D341Med (cell line): ENCODE measurements around the gene RRAD.

ENCODE experiments used
- DNase-seq: peaks from one replicate; pipeline ENCODE4 v3.0.0; 2012; ENCODE audit warnings: low spot score

The RRAD gene

GRCh38 chr16:66934138-66934838 lies 9.0 kb upstream of the RRAD start, which contains the start of gene CIAO2B:
CIAO2B (minus strand) TSS chr16:66934402; CDS start chr16:66934364, 38 bp downstream.
- peak; percentile 92 for DNase-seq

GRCh38 chr16:66933776-66934137 lies 8.4 kb upstream of the RRAD start:
- no peak for DNase-seq

DNA sequence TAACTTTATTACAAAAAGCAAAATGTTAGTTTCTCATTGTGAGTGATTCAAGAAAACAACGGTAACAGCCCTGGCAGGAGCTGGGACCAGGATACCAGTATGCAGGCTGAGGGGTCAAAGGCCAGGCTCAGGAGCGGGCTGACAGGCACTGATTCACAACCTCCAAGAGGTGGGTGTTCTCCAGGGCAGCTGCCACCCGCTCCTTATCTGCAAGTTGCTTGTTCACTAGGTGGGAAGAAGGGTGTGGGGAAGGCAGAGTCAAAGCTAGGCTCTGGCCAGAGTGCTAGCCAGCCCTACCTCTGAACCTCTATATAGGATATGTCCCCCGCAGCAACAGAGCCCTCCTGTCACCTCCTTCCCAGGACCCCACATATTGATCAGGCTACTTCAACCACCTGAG lies 6.7 kb upstream of the RRAD start:
- no peak for DNase-seq

- DNase-seq, result no peak
Observed at GRCh38 chr16:66931665-66932064, 6.3 kb upstream of the RRAD start.

DNA sequence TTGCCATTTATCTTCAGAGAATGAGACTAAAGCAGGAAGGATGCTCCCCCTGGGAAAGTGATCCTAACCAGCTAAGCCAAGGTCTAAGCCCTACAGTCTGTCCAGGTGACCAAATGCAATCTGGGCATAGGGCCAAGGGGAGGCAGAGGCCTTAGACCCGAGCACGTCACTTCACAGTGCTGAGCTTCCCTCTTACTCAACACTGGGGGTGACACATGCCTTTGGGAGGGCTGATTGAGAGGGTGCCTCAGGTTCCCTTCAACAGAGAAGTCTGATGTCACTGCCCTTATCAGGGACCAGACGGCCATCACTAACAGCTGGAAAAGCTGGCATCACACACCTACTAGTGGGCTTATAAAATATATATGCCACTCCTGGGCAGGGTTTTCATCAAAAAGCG lies 4.9 kb upstream of the RRAD start:
- DNase-seq, result no peak

DNA sequence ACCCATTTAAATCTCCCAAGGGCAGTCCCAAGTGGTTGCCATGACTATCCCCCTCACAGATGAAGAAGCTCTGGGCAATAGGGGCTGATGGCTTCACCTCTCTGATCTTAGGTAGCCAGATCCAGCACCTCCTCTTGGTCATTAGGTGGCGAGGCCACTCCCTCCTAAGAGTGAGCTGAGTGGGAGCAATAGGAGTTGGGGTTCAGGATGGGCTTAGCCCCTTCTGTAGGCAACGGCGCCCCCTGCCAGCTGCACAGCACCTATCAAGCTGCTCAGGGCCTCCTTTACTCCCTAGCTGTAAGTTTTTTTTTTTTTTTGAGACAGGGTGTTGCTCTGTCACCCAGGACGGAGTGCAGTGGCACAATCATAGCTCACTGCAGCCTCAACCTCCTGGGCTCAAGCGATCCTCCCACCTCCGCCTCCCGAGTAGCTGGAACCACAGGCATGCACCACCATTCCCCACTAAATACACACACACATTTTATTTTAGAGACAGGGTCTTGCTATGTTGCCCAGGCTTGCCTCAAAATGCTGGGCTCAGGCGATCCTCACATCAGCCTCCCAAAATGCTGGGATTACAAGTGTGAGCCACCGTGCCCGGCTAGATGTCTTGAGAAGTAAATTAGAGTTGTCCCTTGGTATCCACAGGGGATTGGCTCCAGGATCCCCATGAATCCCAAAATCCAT lies 3.5 kb upstream of the RRAD start:
- DNase-seq, result peak; percentile 70

GRCh38 chr16:66927918-66928649 lies 2.7 kb upstream of the RRAD start:
- no peak for DNase-seq

DNA sequence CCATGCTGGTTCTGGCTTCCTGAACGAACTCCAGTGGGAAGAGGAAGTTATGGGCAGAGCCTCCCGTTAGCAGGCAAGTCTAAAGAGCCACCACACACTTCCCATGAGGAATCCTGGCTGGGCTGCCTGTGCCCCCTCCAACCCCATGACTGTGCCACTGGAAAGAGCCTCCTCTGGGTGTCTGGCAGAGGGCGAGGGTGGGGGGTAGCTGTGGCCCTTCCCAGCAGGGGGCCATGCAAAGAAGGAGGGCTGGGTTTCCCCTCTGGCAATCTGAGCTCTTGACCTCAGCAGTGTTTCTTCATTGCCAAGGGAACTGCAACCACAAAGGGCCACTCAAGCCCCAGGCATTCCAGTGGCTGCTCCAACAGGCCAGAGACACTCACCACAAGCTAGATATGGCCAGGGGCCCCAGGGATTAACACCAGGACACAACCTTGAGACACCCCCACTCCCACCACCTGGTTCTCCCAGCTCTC lies 1.7 kb upstream of the RRAD start:
- no peak for DNase-seq

DNA sequence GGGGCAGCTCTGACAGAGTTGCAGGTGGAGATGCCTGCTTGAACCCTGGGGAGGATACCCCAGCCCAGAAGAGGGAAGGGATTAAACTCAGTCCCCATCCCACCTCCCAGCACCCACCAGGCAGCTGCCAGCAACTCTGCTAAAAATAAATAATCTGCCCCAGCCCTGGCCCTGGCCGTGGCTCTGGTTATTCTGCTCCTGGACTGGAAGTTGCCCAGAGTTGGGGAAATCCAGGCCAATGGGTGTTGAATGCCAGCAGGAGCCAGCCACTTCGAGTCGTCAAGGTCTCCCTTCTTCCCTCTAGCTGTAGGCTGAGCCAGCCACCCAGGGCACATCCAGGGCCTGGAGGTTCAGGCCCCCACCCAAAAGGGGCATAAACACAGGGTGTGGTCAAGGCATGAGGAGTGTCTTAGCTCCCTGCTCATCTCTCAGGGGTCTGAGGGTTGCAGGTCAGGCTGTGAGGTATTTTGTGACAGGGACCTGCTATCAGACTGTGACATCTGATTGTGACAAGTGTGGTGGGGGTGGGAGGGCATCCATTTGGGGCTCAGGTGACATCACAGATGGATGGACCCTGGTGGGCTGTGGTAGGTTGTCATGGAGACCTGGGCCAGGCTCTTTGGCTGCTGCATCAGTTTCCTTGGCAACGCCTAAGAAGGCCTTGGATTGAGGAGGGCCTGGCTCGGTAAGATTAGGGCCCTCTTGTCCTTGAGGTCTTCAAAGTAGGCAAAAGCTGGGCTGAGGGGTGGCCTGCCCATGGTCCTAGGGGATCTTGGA lies 1.0 kb upstream of the RRAD start:
- DNase-seq, result no peak

DNA sequence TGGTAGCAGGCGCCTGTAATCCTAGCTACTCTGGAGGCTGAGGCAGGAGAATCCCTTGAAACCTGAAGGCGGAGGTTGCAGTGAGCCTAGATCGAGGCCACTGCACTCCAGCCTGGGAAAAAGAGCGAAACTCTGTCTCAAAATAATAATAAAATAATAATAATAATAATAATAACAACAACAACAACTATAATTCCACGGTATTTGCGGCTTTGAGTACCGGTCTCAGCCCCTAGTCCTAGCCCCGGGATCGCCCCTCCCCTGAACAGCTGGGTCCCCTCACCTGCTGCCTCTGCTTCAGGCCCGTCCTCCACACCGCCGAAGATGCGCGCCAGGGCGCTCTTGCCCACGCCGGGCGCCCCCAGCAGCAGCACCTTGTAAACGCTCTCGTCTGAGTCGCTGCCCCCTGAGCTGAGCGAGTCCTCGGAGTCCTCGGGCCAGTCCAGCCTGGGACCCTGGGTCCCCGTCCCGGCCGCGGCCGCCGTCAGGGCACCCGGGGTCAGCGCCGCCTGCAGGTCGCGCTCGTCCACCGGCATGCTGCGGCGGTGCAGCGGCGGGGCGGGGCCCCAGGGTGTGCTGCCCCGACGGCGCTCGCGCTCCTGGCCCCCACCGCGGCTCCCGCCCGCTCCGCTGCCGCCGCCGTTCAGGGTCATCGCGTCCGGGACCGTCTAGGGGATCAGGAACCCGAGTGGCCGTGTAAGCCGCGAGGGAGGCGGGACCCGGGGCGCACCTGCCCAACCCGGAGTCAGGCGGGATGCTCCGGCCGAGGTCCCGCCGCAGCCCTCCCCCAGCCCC lies 611 bp downstream of the RRAD start:
- no peak for DNase-seq

- no peak for DNase-seq
Observed at GRCh38 chr16:66923866-66924265, 1.5 kb downstream of the RRAD start.

- DNase-seq, result peak; percentile 90
Observed at GRCh38 chr16:66923247-66923731, 2.0 kb downstream of the RRAD start.

GRCh38 chr16:66921729-66922450 lies 3.4 kb downstream of the RRAD start:
- DNase-seq, result no peak

DNA sequence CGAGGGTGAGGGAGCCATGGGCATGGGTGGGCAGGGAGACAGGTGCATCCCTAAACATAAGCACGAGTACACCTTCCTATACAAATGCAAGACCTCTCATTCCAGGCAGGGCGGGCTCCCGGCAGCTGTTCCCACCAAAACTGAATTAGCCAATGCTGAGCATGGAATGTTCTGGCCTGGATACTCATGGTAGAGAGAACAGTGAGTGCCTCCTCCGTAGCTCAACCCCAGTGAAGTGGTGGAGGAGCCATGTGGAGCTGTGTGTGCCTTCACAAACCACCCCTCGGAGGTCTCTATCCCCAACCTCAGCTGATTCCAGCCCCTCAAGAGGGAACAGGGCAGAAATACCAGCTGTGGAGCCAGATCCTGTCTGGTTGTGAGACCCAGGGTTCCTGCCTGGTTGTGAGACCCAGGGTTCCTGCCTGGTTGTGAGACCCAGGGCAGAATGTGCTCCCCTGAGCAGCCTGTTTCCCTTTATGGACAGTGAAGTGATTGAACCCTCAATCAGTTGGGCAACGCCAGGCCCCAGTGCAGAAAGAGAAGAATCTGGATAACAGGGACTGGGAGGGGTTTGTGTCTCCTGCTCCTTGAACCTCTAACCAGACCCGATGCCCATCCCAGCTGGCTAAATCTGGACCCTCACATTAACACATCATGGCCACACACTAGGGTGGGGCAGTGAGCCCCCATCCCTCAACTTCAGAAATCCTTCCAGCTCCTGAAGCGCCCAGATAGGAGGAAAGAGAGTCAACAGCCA lies 4.2 kb downstream of the RRAD start:
- DNase-seq, result no peak

DNA sequence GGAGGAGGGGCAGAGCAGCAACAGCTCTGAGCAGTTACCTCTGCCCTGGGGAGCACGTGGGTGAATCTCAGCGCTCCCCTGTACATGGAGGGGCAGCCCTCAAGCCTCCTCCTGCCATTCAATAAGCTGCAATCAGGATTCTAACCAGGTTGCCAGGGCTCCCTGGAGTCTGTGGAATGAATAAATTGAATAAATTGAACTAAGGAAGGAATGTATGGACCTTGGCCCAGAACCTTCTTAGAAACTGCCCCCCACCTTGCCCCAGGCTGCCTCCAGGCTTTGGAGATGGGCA lies 5.1 kb downstream of the RRAD start:
- no peak for DNase-seq

- DNase-seq, result no peak
Observed at GRCh38 chr16:66919569-66920298, 5.6 kb downstream of the RRAD start.

DNA sequence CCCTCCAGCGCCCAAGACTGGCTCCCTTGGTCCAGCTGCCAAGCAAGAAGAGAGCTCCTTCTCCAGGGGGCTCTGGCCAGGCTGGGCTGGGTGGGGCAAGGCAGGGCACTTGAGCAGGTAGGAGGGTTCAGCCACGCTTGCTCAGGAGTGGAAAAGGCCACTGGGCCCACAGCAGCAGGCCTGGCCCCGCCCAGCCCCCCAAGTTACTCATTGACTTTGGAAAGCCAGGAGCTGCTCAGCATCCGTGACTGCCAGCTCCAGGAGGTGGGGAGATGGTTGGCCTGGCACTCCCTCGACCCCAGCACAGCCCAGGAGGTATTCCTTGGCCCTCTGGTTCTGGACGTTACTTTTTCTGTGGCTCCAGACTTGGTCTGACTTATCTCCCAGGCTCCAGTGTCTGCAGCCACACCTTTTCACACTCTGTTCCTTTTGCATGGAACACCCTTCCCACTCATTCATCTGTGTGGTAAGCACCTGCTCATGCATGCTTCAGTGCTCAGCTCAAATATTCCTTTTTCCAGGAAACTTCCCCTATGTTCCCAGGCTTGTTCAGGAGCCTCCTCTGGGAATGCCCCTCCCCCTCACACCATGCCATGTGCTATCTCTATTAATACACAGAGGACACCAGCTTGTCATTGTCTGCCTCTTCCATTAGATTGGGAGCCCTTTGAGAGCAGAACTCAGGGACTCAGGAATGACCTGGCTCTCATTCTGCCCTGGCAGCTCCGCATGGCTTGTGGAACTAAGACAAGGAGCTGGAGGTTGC lies 6.3 kb downstream of the RRAD start, which contains the start of gene CDH16:
TSS of gene CDH16 (minus strand) at position 83 of the 766 bp plus-strand sequence. CDS start 820 bp downstream, outside the sequence.
- DNase-seq, result no peak

- DNase-seq, result no peak
Observed at GRCh38 chr16:66918355-66918754, 7.0 kb downstream of the RRAD start.
